Small intestine (tissue), 7 donors: ENCODE results near the gene ADSL. TPM values are rescaled to one million over a fixed set of nuclear protein-coding genes. Genes with fewer than 3 reads are reported as not detected.
A peak's percentile ranks its signal among the peaks of the same experiment; 100 is the strongest.

Experiments used
- DNase-seq, 2 donors: peaks; one replicate each; pipeline versions ENCODE4 v3.0.0 to v3.0.0-alpha.2; 2013
- FAIRE-seq: peaks from 2 replicates; lab custom pipeline; 2012; peaks lifted over from hg19 to GRCh38; lab: Jason Lieb, UNC
- H3K27ac ChIP-seq, 3 donors: one replicate each; pipeline ENCODE4 v1.5.1; 2013; ENCODE audit warnings: low read length in 2 of 3, mild to moderate bottlenecking in 2 of 3, control low read depth in 1 of 3, inconsistent platforms in 1 of 3, low read depth in 1 of 3, moderate library complexity in 1 of 3
- H3K27me3 ChIP-seq, 3 donors: one replicate each; pipeline ENCODE4 v1.6.1; 2013; ENCODE audit warnings: low read length in 3 of 3, inconsistent platforms in 1 of 3; ENCODE audit not compliant: control insufficient read depth in 3 of 3, insufficient read depth in 3 of 3
- H3K36me3 ChIP-seq, 3 donors: one replicate each; pipeline ENCODE4 v1.6.1; 2013; ENCODE audit warnings: low read length in 3 of 3, inconsistent platforms in 1 of 3, low read depth in 1 of 3, mild to moderate bottlenecking in 1 of 3, moderate library complexity in 1 of 3; ENCODE audit not compliant: control insufficient read depth in 3 of 3, insufficient read depth in 2 of 3
- H3K4me1 ChIP-seq, 3 donors: one replicate each; pipeline ENCODE4 v1.6.1; 2013; ENCODE audit warnings: low read length in 2 of 3, inconsistent platforms in 1 of 3, low read depth in 1 of 3, mild to moderate bottlenecking in 1 of 3, moderate library complexity in 1 of 3; ENCODE audit not compliant: control insufficient read depth in 3 of 3, insufficient read depth in 2 of 3
- H3K4me3 ChIP-seq, 3 donors: one replicate each; pipeline ENCODE4 v1.5.1; 2013; ENCODE audit warnings: low read length in 3 of 3, control low read depth in 1 of 3, inconsistent platforms in 1 of 3, low read depth in 1 of 3, mild to moderate bottlenecking in 1 of 3, moderate library complexity in 1 of 3
- H3K9me3 ChIP-seq, 2 donors: one replicate each; pipeline ENCODE4 v1.6.1; 2013; ENCODE audit warnings: low read depth in 1 of 2, low read length in 1 of 2; ENCODE audit not compliant: control insufficient read depth in 2 of 2, insufficient read depth in 1 of 2
- WGBS, 3 donors: extraction: QIAGEN DNeasy Blood & Tissue Kit; methylation state at CpG; one replicate each; pipeline ENCODE4 v1.1.7; 2013; 5-methylcytosine and 5-hydroxymethylcytosine counted together
- polyA plus RNA-seq, 4 donors: library from polyadenylated mRNA; stranded (reverse) in 3 of 4; unstranded in 1 of 4; fragments of 200-250 nt in 3 of 4; fragments of 120-200 nt in 1 of 4; gene quantifications; one replicate each; pipeline versions ENCODE4 v1.2.1 to v1.2.3, GENCODE V29; 2013
- donor health status: healthy with polysubstance abuse.
- donor health status: control.
- donor health status: control.
- donor health status: Bipolar disorder and iron deficiency.
- donor health status: healthy.

The ADSL gene
- polyA plus RNA-seq, 4 donors, result 23.9 to 78.2 (median 45.2) TPM

GRCh38 chr22:40330086-40330485 lies 16.2 kb upstream of the ADSL start:
- H3K27ac ChIP-seq, result peak overlapping the region in 1 of 3 donors; percentile 51
- no peak for DNase-seq
- WGBS, 3 donors, result 80 to 90% (median 90%) methylated on average over 4 of the region's 4 CpGs
- H3K9me3 ChIP-seq, result no peaks in the 10 kb centered on the region
- H3K36me3 ChIP-seq, result peaks cover 0 to 27% (median 0%) of the 10 kb centered on the region in 3 donors
- H3K27me3 ChIP-seq, result no peaks in the 10 kb centered on the region
- H3K4me1 ChIP-seq, result peaks cover 0 to 3% (median 0%) of the 10 kb centered on the region in 3 donors
- FAIRE-seq, result no peak
- H3K4me3 ChIP-seq, result no peak overlapping the region

- Histone ChIP-seq H3K4me3 (no peak overlapping the region), H3K4me1 (peaks cover 0 to 3% (median 0%) of the 10 kb centered on the region in 3 donors), H3K27me3 (no peaks in the 10 kb centered on the region), H3K36me3 (peaks cover 0 to 23% (median 0%) of the 10 kb centered on the region in 3 donors), H3K27ac (no peak overlapping the region), H3K9me3 (no peaks in the 10 kb centered on the region)
- DNase-seq (no peak), FAIRE-seq (no peak)
- 76 to 88% (median 79%) methylated on average over 10 of the region's 10 CpGs for WGBS, 3 donors
These were observed 15.7 kb upstream of the ADSL start for GRCh38 chr22:40330615-40331014.

GRCh38 chr22:40331706-40332105 lies 14.6 kb upstream of the ADSL start:
- peaks cover 0 to 24% (median 0%) of the 10 kb centered on the region in 3 donors for H3K36me3 ChIP-seq
- H3K9me3 ChIP-seq, result no peaks in the 10 kb centered on the region
- no peaks in the 10 kb centered on the region for H3K27me3 ChIP-seq
- DNase-seq (no peak), FAIRE-seq (no peak)
- H3K4me3 ChIP-seq, result no peak overlapping the region
- no peak overlapping the region for H3K27ac ChIP-seq
- peaks cover 0 to 3% (median 2%) of the 10 kb centered on the region in 3 donors for H3K4me1 ChIP-seq
- WGBS, 3 donors, result 79 to 89% (median 80%) methylated on average over 4 of the region's 4 CpGs

GRCh38 chr22:40332319-40332781 lies 13.9 kb upstream of the ADSL start:
- H3K4me1 ChIP-seq, result peaks cover 0 to 2% (median under 1%) of the 10 kb centered on the region in 3 donors
- no peaks in the 10 kb centered on the region for H3K9me3 ChIP-seq
- WGBS, 3 donors, result 64 to 75% (median 67%) methylated on average over 9 of the region's 9 CpGs
- H3K27me3 ChIP-seq, result no peaks in the 10 kb centered on the region
- no peak overlapping the region for H3K4me3 ChIP-seq
- peak overlapping the region in 1 of 3 donors; percentile 3 for H3K27ac ChIP-seq
- FAIRE-seq (no peak), DNase-seq (no peak)
- H3K36me3 ChIP-seq, result peaks cover 0 to 28% (median 0%) of the 10 kb centered on the region in 3 donors

GRCh38 chr22:40334060-40334459 lies 12.2 kb upstream of the ADSL start:
- Histone ChIP-seq H3K4me3 (no peak overlapping the region), H3K4me1 (peaks cover 0 to 2% (median 0%) of the 10 kb centered on the region in 3 donors), H3K36me3 (peaks cover 0 to 28% (median 0%) of the 10 kb centered on the region in 3 donors), H3K9me3 (no peaks in the 10 kb centered on the region), H3K27me3 (no peaks in the 10 kb centered on the region), H3K27ac (no peak overlapping the region)
- WGBS, 3 donors, result 72 to 78% (median 75%) methylated on average over 2 of the region's 2 CpGs
- no peak for FAIRE-seq
- no peak for DNase-seq

- H3K4me3 ChIP-seq, result no peak overlapping the region
- peaks cover 0 to 2% (median 0%) of the 10 kb centered on the region in 3 donors for H3K4me1 ChIP-seq
- peaks cover 0 to 25% (median 0%) of the 10 kb centered on the region in 3 donors for H3K36me3 ChIP-seq
- no peak for FAIRE-seq
- H3K27ac ChIP-seq, result no peak overlapping the region
- WGBS, 3 donors, result 46 to 68% (median 48%) methylated on average over 2 of the region's 2 CpGs
- no peaks in the 10 kb centered on the region for H3K9me3 ChIP-seq
- no peak for DNase-seq
- H3K27me3 ChIP-seq, result no peaks in the 10 kb centered on the region
These were observed 11.4 kb upstream of the ADSL start for GRCh38 chr22:40334899-40335298.

GRCh38 chr22:40335358-40335757 lies 10.9 kb upstream of the ADSL start:
- Histone ChIP-seq H3K4me1 (peaks cover 0 to 2% (median 0%) of the 10 kb centered on the region in 3 donors), H3K4me3 (no peak overlapping the region), H3K9me3 (no peaks in the 10 kb centered on the region), H3K27ac (no peak overlapping the region), H3K36me3 (peaks cover 0 to 25% (median 0%) of the 10 kb centered on the region in 3 donors), H3K27me3 (no peaks in the 10 kb centered on the region)
- FAIRE-seq (no peak), DNase-seq (no peak)
- WGBS, 3 donors, result 41 to 45% (median 44%) methylated on average over 2 of the region's 2 CpGs

GRCh38 chr22:40340044-40340443 lies 6.3 kb upstream of the ADSL start:
- 59 to 83% (median 82%) methylated on average over 5 of the region's 5 CpGs for WGBS, 3 donors
- H3K27me3 ChIP-seq, result no peaks in the 10 kb centered on the region
- H3K27ac ChIP-seq, result no peak overlapping the region
- H3K4me3 ChIP-seq, result no peak overlapping the region
- H3K9me3 ChIP-seq, result no peaks in the 10 kb centered on the region
- peaks cover 0 to 7% (median 0%) of the 10 kb centered on the region in 3 donors for H3K36me3 ChIP-seq
- peaks cover 0 to 2% (median 0%) of the 10 kb centered on the region in 3 donors for H3K4me1 ChIP-seq
- DNase-seq (peak; percentile 32 to 65), FAIRE-seq (no peak)

GRCh38 chr22:40341604-40342003 lies 4.7 kb upstream of the ADSL start:
- FAIRE-seq, result no peak

More at GRCh38 chr22:40341604-40342003, 4.7 kb upstream of the ADSL start:
- WGBS, 3 donors, result 46 to 53% (median 46%) methylated on average over 4 of the region's 4 CpGs
- DNase-seq, result no peak
- no peak overlapping the region for H3K4me3 ChIP-seq
- H3K9me3 ChIP-seq, result no peaks in the 10 kb centered on the region
- H3K4me1 ChIP-seq, result no peaks in the 10 kb centered on the region
- H3K27ac ChIP-seq, result no peak overlapping the region
- H3K36me3 ChIP-seq, result peaks cover 0 to 3% (median 0%) of the 10 kb centered on the region in 3 donors
- no peaks in the 10 kb centered on the region for H3K27me3 ChIP-seq
